DMS53 treated with DMSO at 0.1 percent for 48 hours (cell line): Measurements from ENCODE around the gene THY1.
"Not testable (repeated sequence)": the region's sequence is repeated elsewhere in the genome, so short reads cannot be mapped to it uniquely, and the experiment has no call there.

Source experiments
- DNase-seq: peaks from one replicate; lab custom pipeline; 2025; ENCODE audit not compliant: unreplicated experiment; lab: John Stamatoyannopoulos, UW

Gene THY1

DNA sequence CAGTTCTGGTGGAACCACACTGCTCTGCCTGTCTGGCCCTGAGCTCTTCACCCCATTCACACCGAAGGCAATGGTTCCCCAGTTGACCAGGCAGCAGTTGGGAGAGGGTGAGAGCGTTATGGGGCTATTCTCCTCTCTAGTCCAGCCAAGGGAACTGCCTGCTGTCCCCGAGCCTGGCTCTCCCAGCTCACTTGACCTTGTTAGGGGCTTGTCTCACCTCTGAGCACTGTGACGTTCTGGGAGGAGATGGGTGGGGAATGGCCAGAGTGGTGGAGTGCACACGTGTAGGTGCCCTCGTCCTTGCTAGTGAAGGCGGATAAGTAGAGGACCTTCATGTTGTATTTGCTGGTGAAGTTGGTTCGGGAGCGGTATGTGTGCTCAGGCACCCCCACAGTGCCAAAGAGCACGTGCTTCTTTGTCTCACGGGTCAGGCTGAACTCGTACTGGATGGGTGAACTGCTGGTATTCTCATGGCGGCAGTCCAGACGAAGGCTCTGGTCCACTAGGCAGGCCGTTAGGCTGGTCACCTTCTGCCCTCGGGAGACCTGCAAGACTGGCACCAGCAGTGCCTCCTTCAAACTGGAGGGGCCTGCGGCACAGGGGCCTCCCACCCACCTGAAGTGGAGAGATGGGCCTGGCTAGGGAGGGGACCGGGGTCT is 3.0 kb downstream of the THY1 start:
- no peak for DNase-seq

DNA sequence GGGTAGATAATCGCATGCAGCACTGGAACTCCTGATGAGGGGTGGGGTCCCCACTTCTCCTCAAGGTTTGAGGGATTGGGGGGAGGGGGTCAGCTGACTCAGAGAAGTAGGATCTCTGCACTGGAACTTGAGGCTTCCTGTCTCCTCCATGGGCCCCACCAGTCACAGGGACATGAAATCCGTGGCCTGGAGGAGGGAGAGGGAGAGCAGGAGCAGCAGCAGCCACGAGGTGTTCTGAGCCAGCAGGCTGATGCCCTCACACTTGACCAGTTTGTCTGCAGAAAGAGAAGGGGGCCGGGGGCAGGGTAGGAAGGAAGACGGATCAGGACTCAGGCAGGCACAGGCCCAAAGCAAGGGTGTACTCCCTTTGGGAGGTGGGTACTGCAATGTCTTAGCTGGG is 3.7 kb downstream of the THY1 start:
- no peak for DNase-seq

DNA sequence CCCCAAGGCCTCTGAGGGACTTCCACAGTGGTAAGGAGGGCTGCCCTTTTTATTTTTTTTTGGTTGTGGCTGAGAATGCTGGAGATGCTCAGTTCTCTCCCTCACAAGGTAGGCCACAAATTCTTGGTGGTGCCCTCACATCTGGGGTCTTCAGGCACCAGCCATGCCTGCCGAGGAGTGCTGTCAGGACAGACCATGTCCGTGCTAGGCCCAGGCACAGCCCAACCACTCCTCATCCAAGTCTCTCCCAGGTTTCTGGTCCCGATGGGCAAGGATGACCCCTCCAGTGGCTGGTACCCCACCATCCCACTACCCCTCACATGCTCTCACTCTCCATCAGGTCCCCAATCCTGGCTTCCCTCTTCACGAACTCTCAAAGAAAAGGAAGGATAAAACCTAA is 4.2 kb downstream of the THY1 start:
- no peak for DNase-seq

DNA sequence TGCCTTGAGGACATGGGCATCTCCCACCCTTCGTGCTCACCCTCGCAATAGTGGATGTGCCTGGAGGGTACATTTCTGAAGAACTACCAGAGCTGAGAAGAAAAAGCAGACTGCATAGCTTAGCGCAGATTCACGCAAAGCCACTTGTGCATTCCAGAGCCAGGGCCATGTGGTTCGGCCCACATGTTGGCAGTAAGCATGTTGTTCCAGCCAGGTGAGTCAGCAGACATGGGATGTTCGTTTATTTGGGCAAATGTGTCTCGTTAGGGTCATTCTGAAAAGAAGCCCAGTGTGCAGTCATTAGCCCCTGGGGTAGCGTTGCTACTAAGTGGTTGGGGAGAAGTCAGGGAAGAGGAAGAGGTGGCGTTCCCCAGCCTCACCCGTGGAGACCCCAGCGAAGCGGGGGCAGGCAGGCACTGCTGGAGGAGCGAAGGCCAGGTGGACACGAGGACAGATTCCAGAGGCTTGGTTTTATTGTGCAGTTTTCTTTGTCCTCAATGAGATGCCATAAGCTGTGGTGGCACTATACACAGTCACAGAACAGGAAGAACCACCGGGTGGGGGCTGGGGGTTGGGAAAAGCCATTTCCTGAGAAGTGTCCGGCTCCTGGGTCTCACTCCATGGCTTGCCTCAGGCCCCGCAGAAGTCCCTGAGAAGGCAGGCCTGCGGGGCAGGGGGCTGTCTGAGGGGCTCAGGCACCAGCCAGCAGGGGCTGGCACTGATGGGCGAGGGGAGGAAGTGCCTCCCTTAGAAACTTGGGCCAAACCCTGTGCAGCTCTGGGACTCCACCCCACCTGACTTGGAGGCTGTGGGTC is 5.0 kb downstream of the THY1 start:
- no peak for DNase-seq

DNA sequence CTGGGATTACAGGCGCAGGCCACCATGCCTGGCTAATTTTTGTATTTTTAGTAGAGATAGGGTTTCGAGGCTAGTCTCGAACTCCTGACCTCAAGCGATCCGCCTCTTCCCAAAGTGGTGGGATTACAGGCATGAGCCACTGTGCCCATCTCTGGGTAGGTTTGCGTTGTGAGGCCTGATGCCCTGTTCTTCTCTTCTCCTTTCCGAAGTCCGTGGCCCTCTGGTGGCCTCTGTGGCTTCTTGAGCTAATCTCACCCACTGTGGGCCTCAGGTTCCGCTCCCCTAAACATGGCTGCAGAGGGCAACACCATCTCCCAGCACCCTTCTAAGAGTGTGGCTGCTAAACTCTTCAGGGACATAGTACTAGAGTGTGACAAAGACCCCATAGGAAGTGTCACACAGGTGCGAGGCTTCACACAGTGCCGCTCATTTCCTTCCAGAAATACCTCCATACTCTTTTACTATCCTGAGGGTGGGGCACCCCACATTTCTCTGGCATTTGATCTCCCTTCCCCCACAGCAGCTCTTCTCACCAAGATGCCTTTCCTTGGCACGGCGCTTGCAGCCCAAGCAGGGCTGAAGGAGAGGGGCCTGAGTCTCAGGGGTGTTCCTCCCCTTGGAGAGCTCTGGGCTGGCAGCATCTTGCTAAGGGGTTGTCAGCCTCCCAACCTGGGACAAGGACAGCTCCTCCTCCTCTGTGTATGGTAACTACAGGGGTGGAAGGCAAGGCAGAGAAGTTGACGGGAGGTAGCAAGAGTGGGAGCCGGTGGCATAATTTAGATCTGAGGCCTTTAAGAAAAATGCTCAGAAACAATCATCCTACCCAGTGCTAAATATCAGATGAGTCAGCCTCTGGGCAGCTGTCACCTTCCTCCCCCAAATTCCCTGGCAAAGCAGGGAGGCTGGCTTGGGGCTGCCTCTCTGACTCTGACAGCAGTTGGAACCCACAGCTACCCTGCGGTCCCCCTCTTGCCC is 6.1 kb downstream of the THY1 start:
- DNase-seq, result no peak

DNA sequence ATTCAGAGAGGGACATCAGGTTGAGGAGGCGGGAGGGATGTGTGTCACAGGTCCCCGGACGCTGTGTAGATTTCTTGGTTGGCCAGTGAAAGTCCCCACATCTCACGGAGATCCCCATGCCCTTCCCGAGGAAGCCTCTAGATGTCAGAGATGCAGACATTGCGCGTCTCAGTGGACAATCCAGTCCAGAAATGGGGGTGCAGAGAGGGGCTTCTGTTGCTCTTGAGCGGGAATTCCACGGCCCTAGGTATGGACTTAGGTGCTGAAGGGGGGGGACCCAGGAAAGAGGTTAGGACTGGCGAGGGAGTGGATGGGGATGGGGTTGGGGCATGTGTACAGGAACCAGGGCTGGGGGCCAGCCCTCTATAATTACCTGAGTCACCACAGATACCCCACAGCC is 7.0 kb downstream of the THY1 start:
- no peak for DNase-seq

DNA sequence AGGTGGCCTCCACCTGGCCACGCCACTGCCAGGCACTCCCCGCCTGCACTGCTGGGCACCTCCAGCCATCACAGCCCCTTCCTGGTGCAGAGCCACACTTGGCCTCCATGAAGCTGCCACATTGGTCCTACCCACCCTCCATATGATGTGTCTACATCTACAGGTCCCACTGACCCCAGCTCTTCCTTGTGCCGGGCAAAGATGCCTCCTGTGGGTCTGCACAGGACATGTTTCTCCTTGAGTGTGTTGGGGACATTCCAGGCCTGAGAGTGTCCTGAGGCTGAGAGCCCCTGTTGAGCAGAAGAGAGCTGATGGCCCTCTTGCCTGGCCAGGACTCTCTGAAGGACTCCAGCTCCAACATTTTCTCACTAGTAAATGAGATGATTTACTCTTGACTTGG is 7.5 kb downstream of the THY1 start:
- DNase-seq, result no peak

DNA sequence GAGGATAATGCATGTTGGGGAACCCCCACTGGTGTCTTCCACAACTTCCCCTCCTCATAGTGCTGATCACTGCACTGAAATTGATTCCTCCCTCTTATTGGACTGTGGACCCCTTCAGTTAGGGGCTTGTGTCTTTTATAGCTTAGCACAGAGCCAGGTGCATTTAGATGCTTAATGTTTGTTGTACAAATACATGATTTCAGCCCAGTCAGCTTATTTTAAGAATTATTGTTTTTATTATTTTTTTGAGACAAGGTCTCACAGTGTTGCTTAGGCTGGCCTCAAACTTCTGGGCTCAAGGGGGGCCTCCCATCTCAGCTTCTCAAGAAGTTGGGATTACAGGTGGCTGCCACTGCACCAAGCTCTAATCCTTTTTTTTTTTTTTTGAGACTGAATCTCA is 8.2 kb downstream of the THY1 start:
- DNase-seq, result no peak

DNA sequence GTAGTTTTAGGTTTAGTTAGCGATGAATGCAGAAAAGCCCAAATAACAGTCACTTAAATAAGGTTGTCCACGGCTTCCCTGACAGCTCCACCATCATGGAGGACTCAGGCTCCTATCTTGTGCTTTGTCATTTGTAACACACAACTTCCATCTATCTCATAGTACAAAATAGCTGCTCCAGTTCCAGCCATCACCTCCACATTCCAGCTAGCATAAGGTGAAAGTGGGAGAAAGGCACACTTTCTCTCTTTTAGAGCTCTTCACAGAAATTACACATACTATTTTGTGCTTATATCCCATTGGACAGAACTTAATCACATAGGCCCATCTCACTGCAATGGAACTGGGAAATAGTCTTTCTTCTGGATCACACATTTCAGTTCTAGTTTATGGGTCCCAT is 8.7 kb downstream of the THY1 start:
- no peak for DNase-seq

DNA sequence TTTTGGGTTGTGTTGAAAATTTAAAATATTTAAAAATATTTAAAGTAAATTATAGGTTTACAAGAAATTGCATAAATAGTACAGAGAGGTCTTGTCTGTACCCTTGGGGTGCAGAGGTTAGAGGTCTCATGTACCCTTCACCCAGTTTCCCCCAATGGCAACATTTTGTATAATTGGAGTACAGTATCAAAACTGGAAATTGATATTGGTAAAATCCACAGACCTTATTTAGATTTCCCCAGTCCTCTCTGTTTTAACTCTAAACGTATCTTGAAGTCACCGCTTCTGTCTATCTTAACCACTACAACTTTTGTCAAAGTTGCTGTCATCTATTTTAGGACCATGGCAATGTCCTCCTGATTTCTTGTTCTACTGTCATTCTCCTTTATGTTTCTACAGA is 10.9 kb downstream of the THY1 start:
- DNase-seq, result no peak

DNA sequence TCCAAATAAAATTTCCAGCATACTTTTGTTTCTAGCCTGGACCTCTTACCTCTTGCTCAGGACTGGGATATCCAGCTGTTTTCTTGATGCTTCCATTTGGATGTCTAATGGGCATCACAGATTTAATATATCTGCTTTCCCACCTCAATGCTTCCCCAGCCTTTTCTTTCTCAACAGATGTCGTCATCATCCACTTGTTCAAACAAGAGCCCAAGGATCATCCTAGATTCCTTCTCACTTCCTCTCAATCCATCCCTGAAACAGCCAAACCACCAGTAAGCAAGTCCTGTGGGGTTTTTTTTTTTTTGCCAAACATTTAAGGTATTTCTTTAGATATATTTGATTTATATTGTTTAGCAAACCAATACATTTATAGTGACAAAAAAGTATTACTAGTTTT is 12.5 kb downstream of the THY1 start:
- no peak for DNase-seq

DNA sequence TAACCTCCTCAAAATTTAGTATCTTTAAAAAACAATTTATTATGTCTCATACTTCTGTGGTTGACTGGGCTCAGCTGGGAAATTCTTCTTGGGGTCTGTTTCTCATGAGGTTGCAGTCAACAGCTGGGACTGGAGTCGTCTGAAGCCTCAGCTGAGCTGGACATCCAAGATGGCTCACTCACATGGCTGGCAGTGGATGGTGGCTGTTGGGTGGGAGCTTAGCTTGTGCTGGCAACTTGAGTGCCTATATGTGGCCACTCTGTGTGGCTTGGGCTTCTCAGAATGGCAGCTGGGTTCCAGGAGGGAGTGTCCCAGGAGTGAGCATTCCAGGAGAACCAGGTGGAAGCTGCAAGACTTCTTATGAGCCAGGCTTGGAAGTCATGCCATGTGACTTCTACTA is 13.2 kb downstream of the THY1 start:
- no peak for DNase-seq

DNA sequence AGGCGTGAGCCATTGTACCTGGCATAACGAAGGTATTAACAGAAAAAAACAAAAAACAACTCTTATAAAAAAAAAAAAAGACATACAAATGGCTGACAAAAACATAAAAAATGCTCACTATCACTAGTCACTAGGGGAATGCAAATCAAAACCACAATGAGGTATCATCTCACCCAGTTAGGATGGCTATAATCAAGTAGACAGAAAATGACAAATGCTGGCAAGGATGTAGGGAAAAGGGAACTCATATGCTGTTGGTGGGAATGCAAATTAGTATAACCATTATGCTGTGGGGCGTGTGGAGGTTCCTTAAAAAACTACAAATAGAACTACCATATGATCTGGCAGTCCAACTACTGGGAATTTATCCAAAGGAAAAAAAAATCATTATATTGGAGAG is 17.0 kb downstream of the THY1 start:
- DNase-seq, result no peak

DNA sequence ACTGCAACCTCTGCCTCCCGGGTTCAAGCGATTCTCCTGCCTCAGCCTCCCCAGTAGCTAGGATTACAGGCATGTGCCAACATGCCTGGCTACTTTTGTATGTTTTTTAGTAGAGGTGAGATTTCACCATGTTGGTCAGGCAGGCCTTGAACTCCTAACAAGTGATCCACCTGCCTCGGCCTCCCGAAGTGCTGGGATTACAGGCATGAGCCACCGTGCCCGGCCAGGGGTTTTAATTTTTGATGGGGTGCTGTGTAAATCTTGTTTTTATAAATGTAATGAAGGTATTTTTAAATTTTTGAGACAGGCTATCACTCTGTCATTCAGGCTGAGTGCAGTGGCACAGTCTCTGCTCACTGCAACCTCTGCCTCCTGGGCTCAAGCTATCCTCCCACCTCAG is 17.5 kb downstream of the THY1 start:
- DNase-seq, result not testable (repeated sequence)

DNA sequence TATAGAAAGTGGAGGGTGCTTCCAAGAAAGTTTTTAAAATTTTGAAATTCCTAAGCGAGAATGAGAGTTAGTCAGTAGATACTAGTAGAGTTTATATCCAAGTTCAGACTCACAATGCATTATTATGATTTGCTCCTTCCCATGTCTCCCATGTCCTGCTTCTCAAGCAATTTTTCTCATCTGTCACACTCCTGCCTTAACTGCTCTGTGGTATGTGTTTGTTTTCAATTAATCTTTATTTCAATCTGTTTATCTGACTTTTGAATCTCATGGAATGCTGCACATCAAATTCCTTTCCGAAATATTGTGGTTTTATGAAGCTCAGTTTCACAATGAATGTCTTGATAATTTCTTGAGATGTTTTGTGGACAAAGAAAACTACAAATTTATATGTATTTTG is 18.1 kb downstream of the THY1 start:
- no peak for DNase-seq

DNA sequence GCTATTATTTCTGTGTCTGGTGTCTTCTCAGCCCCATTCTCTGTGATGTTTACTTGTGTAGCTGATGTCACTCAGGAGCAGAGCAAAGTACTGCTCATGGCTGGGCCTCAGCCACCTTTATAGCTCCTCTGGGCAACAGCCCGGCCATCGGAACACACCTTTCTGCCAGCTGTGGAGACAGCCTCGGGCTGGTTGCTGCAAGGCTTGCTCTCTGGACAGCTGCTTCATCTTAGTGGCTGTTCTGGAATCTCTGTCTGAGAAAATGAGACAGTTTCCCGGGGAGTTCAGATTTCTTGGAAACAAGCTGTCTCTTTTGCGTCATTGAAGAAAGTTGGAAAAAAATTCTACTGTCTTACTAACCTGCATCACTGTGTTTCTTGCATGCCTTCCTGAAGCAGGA is 20.0 kb downstream of the THY1 start:
- no peak for DNase-seq

DNA sequence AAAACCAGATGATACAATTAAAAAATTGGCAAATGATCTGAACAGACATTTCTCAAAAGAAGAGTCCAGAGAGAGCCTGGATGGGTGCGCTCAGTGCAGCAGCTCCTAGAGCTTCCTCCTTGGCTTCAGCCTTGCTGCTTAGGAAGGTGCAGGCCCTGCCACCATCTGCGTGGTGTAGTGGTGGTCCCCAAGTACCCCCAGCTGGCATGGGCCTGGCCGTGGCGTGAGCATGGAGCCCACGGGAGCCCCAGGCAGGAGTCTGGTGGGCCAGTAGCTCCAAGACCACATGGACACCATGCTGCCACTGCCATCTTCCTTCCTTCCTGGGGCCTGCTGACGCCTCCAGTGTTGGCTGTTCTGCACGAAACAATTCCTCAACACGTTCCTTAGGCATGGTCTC is 20.5 kb downstream of the THY1 start:
- no peak for DNase-seq

DNA sequence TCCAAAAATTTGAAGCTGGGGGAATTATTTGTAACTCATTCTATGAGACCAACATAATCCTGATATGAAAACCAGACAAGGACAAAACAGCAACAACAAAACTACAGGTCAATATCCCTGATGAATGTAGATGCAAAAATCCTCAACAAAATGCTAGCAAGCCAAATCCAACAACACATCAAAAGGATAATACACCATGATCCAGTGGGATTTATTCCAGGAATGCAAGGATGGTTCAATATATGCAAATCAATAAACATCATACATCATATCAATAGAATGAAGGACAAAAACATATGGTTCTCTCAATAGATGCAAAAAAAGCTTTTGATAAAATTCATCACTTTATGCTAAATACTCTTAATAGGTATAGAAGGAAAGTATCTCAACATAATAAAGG is 22.1 kb downstream of the THY1 start:
- no peak for DNase-seq

DNA sequence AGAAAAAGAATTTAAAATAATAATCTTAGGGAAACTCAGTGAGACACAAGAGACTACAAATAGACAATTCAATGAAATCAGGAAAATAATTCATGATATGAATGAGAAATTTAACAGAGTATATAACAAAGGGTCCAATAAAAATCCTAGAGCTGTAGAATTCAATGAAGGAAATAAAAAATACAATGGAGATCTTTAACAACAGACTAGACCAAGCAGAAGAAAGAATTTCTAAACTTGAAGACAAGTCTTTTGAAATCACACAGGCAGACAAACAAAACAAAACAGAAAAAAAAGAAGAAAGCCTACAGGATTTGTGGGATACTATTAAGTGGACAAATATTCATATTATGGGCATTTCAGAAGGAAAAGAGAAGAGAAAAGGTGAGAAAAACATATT is 25.2 kb downstream of the THY1 start:
- DNase-seq, result no peak

DNA sequence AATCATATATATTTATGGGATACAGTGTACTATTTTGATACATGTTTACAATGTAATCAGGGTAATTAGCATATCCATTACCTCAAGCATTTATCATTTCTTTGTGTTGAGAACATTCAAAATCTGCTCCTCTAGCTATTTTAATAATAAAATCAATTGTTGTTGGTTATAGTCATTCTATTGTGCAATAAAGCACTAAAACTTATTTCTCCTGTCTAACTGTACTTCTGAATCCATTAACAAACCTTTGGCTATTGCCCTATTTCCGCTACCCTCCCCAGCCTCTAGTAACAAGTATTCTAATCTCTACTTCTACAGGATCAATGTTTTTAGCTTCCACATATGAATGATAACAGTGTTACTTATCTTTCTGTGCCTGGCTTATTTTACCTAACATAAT is 26.1 kb downstream of the THY1 start:
- no peak for DNase-seq

DNA sequence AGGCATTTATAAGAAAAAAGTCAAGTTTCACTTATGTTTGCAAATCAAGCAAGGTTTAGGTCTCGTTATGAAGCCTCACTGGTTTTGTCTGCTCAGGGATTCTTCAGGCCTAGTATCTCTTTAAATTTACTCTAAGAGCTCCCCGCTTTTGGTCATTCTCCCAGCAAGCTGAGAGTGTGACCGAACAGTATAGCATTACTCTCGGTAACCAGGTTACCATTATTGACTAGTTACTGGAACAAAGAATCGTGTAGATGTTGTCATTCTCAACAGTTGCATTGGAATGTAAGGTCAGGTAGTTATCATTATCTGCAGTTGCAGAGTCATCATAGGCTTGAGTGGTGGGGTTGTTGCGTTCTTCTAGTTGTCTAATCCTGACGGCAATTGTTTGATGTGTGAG is 31.7 kb downstream of the THY1 start:
- DNase-seq, result no peak
